ENCODE measurements around the gene BUD31.
A peak's percentile ranks its signal among the peaks of the same experiment; 100 is the strongest.

Gene BUD31

DNA sequence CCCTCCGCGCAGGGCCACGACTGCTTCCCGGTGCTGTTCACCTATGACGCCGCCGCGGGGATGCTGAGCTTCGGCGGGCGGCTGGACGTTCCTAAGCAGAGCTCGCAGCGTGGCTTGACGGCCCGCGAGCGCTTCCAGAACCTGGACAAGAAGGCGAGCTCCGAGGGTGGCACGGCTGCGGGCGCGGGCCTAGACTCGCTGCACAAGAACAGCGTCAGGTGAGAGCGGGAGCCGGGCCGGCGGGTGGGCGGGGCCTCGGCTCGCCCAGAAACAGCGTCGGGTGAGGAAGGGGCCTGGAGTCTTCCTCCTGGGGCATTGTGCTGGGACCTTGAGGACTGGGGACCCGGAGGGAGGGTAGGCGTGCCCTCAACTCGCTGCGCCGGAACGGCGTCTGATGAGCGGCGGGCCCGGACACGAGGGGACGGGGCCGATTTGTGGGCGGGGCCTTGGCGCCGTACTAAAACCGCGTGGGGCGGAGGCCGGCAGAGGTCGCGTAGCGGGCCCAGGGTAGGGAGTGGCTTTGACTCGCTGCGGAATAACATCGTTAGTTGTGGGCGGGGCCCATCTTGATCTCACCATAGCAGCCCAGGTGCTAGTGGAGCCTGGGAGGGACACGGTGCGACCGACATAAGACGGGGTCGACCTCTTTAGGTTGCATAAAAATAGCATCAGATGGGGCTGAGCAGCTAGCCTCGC, 16.0 kb upstream of the BUD31 start:
- H3K27ac ChIP-seq (ENCODE audit: low read depth, low read length): peak overlapping the region; percentile 90
- H3K4me1 ChIP-seq (ENCODE audit: control insufficient read depth, insufficient read depth, low read length): peaks cover 4% of the 10 kb centered on the region; the same call in 1 of the 2 replicates
- H3K36me3 ChIP-seq (ENCODE audit: control insufficient read depth, insufficient read depth, low read length): peaks cover 63% of the 10 kb centered on the region
- peak overlapping the region; percentile 67 for H3K9ac ChIP-seq (ENCODE audit: low read depth, low read length)
- H3K9me3 ChIP-seq (ENCODE audit: control insufficient read depth, insufficient read depth, low read length): no peaks in the 10 kb centered on the region
- no peaks in the 10 kb centered on the region for H3K27me3 ChIP-seq (ENCODE audit: control insufficient read depth, insufficient read depth, low read length)
- H3K4me3 ChIP-seq (ENCODE audit: low read depth, low read length): peak overlapping the region; percentile 73

DNA sequence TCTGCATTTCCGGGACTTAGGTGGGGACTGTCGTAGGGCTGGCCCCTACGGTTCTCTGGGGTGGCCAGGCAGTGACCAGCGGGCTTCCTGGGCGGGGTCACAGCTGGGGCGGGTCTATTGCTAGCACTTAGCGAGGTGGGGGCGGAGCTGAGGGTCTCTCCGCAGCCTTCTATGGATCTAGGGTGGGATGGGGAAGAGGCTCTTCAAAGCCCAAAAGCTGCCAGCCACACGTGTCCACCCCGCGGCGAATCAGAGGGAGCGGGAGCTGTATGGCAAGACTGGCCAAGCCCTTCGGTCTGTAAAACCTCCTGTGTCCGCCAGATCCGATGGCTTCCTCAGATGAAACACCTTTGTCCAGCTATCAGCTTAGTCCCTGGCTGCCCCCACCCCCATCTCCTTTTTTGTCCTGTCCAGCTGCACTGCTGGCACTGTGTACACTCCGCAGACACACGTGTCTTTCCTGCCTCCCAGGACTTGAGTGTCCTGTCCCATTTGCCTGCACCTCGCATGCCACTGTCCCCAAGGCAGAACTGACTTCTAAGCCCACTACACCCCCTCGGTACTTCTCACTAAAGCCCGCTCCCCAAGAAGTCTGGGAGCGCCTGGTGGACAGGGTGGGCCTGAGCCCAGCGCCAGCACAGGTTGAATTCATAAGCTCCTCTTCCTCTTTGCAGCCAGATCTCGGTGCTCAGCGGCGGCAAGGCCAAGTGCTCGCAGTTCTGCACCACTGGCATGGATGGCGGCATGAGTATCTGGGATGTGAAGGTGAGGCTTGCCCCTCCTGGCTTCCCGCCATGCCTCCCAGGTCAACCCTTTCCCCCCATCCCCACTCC, 15.2 kb upstream of the BUD31 start:
- Histone ChIP-seq H3K4me1 (ENCODE audit: control insufficient read depth, insufficient read depth, low read length) (peaks cover 4% of the 10 kb centered on the region; the same call in 1 of the 2 replicates), H3K4me3 (ENCODE audit: low read depth, low read length) (peak overlapping the region; percentile 73), H3K27me3 (ENCODE audit: control insufficient read depth, insufficient read depth, low read length) (no peaks in the 10 kb centered on the region), H3K27ac (ENCODE audit: low read depth, low read length) (peak overlapping the region; percentile 90), H3K9me3 (ENCODE audit: control insufficient read depth, insufficient read depth, low read length) (no peaks in the 10 kb centered on the region), H3K9ac (ENCODE audit: low read depth, low read length) (peak overlapping the region; percentile 67), H3K36me3 (ENCODE audit: control insufficient read depth, insufficient read depth, low read length) (peaks cover 63% of the 10 kb centered on the region)

DNA sequence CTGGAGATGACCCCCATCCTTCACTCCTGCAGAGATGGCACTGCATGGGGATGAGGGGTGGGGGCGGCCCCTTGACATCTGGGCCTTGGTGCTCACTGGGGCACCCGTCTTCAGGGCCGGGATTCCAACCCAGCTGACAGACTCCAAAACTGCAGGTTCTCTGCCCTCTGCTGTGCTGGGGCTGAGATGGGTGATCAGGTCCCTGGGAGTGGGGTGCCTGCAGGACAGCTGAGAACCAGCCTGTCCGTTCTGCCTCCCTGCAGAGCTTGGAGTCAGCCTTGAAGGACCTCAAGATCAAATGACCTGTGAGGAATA, 14.6 kb upstream of the BUD31 start:
- peaks cover 4% of the 10 kb centered on the region; the same call in 1 of the 2 replicates for H3K4me1 ChIP-seq (ENCODE audit: control insufficient read depth, insufficient read depth, low read length)
- no peak overlapping the region for H3K9ac ChIP-seq (ENCODE audit: low read depth, low read length)
- no peaks in the 10 kb centered on the region for H3K9me3 ChIP-seq (ENCODE audit: control insufficient read depth, insufficient read depth, low read length)
- peaks cover 69% of the 10 kb centered on the region for H3K36me3 ChIP-seq (ENCODE audit: control insufficient read depth, insufficient read depth, low read length)
- H3K27ac ChIP-seq (ENCODE audit: low read depth, low read length): no peak overlapping the region
- no peak overlapping the region for H3K4me3 ChIP-seq (ENCODE audit: low read depth, low read length)
- no peaks in the 10 kb centered on the region for H3K27me3 ChIP-seq (ENCODE audit: control insufficient read depth, insufficient read depth, low read length)

DNA sequence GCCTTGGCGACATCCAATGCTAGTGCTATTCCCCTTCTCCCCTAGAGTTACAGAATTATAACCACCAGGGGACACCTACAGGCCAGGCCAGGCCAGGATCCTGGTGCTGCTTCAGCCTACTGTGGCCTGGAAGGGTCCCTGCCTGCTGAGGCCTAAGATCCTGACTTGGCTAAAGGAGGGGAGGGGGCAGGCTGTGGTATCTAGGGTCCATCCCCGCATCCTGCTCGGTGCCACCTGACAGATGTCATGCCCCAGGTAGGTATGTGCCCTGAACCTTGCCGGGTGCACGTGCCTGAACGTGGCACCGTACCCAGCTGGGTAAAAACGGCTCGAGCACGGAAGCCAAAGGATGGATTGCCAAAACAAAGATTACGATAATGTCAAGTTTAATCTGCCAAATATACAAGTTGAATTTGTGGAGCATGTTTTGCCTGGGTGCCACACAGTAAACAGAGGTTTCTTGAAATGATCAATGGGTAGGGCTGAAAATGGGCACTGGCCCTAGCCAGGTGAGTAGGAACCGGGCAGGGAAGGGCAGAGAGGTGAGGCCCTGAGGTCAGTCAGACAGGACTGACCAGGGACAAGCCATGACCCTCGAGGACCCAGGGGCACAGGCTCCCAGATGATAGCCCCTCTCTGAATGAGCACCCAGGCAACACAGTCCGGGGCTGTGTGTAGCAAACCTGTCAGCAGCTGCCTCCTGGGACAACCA, 13.0 kb upstream of the BUD31 start:
- peak overlapping the region; percentile 11 for H3K27ac ChIP-seq (ENCODE audit: low read depth, low read length)
- H3K27me3 ChIP-seq (ENCODE audit: control insufficient read depth, insufficient read depth, low read length): no peaks in the 10 kb centered on the region
- no peaks in the 10 kb centered on the region for H3K9me3 ChIP-seq (ENCODE audit: control insufficient read depth, insufficient read depth, low read length)
- H3K36me3 ChIP-seq (ENCODE audit: control insufficient read depth, insufficient read depth, low read length): peaks cover 74% of the 10 kb centered on the region
- no peak overlapping the region for H3K4me3 ChIP-seq (ENCODE audit: low read depth, low read length)
- no peak overlapping the region for H3K9ac ChIP-seq (ENCODE audit: low read depth, low read length)
- peaks cover 4% of the 10 kb centered on the region; the same call in 1 of the 2 replicates for H3K4me1 ChIP-seq (ENCODE audit: control insufficient read depth, insufficient read depth, low read length)

DNA sequence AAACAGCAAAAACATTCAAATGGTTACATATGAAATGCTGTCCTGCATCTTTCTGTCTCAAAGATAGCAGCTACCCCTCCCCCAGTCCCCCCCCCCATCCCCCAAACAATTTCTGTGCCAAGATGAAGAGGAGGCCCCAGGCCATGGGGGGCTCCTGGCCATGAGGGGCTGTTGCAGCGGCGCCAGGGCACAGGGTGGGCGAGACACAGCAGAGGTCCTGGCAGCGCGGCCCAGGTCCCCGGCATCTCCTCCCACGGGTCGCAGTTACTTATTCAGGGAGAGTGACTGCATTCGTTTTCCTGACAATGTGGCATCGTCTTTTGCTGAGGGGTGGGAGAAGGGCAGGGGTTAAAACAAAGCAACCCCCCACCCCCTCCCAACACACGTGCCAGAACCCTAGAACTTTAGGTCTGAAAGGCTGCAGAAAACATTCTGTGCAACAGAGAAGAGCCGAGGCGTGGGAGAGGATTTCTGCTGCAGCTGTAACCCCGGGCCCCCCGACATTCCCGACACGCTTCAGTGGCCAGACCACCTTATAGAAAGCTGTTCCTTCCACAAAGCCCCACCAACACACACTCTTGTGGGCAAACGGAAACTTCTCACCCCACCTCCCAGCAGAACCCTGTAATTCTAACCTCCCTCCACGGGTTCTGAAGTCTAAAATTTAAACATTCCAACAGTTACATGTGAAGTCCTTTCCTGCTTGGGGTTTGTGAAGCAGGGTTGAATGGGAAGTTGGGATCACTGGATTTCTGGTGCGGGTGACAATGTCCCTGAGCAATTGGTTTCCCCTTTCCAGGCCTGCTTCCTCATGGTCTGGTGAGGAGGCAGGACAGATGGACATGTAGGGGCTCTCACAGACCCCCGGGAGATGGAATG, 12.1 kb upstream of the BUD31 start:
- H3K9me3 ChIP-seq (ENCODE audit: control insufficient read depth, insufficient read depth, low read length): no peaks in the 10 kb centered on the region
- H3K9ac ChIP-seq (ENCODE audit: low read depth, low read length): no peak overlapping the region
- no peak overlapping the region for H3K4me3 ChIP-seq (ENCODE audit: low read depth, low read length)
- peaks cover 4% of the 10 kb centered on the region; the same call in 1 of the 2 replicates for H3K4me1 ChIP-seq (ENCODE audit: control insufficient read depth, insufficient read depth, low read length)
- no peaks in the 10 kb centered on the region for H3K27me3 ChIP-seq (ENCODE audit: control insufficient read depth, insufficient read depth, low read length)
- no peak overlapping the region for H3K27ac ChIP-seq (ENCODE audit: low read depth, low read length)
- H3K36me3 ChIP-seq (ENCODE audit: control insufficient read depth, insufficient read depth, low read length): peaks cover 76% of the 10 kb centered on the region

DNA sequence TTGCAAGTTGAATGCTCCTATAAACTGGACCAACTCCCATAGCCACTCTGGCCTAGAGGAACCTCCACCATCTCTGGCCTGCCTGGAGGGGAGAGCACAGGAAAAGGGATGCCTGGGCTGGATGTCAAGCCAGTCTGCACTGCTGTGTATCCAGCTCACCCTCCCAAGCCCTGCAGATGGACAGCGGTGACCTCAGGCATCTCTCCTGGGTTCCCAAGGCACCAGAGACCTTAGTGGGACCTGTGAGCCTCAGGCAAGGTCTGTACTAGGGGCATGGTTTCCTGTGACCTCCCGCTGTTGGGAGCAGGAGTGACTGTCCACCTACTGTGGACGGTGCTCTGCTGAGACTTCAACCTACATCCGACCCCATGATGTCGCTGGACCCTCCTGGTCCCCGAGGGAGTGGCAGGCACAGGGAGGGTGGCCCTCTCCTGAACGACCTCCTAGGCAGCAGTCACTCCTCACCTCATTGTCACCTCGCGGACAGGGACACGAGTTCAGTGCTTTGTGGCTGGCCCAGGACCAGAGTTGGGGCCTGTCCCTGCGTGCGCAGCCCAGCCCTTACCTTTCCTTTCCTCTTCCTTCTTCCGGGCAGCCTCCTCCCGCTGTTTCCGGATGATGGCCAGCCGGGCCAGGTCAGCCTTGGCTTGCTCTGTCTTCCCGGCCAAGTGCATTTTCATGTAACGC, 11.3 kb upstream of the BUD31 start:
- H3K27me3 ChIP-seq (ENCODE audit: control insufficient read depth, insufficient read depth, low read length): no peaks in the 10 kb centered on the region
- H3K27ac ChIP-seq (ENCODE audit: low read depth, low read length): no peak overlapping the region
- peaks cover 4% of the 10 kb centered on the region; the same call in 1 of the 2 replicates for H3K4me1 ChIP-seq (ENCODE audit: control insufficient read depth, insufficient read depth, low read length)
- no peak overlapping the region for H3K4me3 ChIP-seq (ENCODE audit: low read depth, low read length)
- no peak overlapping the region for H3K9ac ChIP-seq (ENCODE audit: low read depth, low read length)
- H3K9me3 ChIP-seq (ENCODE audit: control insufficient read depth, insufficient read depth, low read length): no peaks in the 10 kb centered on the region
- peaks cover 83% of the 10 kb centered on the region for H3K36me3 ChIP-seq (ENCODE audit: control insufficient read depth, insufficient read depth, low read length)

DNA sequence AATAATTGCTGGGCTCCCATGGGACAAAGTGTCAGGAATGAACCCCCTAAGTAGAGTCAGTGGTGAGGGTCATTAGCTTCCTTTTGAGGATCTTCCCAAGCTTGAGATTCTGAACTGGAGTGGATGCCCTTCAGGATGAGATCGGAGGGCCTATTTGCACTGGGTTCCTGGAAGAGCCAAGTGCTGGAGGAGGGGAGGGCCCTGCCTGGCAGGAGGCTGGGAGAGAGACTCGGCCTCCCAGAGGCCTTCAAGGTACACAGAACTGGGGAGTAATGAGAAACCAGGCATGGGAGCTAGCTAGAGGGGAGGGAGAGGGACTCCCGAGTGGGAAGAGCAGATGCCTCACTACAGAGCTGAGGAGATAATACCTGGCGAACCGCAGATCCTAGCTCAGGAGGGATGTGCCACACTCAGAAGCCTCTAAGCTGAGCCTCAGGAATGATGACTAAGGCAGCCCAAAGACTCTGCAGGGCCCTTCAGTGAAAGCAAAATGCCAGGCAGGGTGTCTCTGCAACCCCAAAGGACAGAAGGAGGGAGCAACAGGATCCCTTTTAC, 9.8 kb upstream of the BUD31 start:
- no peak overlapping the region for H3K4me3 ChIP-seq (ENCODE audit: low read depth, low read length)
- H3K4me1 ChIP-seq (ENCODE audit: control insufficient read depth, insufficient read depth, low read length): no peaks in the 10 kb centered on the region
- H3K9me3 ChIP-seq (ENCODE audit: control insufficient read depth, insufficient read depth, low read length): no peaks in the 10 kb centered on the region
- no peaks in the 10 kb centered on the region for H3K27me3 ChIP-seq (ENCODE audit: control insufficient read depth, insufficient read depth, low read length)
- peaks cover 96% of the 10 kb centered on the region for H3K36me3 ChIP-seq (ENCODE audit: control insufficient read depth, insufficient read depth, low read length)
- H3K27ac ChIP-seq (ENCODE audit: low read depth, low read length): no peak overlapping the region
- H3K9ac ChIP-seq (ENCODE audit: low read depth, low read length): no peak overlapping the region

DNA sequence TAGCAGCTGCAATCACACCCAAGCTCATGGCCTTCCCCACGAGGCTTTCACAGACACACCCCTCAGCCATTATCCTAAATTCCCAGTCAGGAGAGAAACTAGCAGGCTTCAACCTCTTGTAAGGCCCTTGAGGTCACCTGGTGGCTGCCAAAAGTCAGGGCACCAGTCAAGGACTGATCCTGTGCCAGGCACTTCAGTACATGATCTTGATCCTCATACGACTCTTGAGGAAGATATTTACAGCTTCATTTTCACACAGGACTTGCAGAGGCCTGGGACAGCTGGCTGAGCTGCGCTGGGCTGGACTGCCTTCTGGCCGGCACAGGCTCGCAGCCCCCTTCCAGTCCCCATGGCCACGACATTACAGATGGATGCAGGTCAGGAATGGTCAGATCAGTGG, 9.2 kb upstream of the BUD31 start:
- Histone ChIP-seq H3K27me3 (ENCODE audit: control insufficient read depth, insufficient read depth, low read length) (no peaks in the 10 kb centered on the region), H3K4me3 (ENCODE audit: low read depth, low read length) (no peak overlapping the region), H3K4me1 (ENCODE audit: control insufficient read depth, insufficient read depth, low read length) (no peaks in the 10 kb centered on the region), H3K27ac (ENCODE audit: low read depth, low read length) (no peak overlapping the region), H3K9ac (ENCODE audit: low read depth, low read length) (no peak overlapping the region), H3K9me3 (ENCODE audit: control insufficient read depth, insufficient read depth, low read length) (no peaks in the 10 kb centered on the region), H3K36me3 (ENCODE audit: control insufficient read depth, insufficient read depth, low read length) (peaks cover 96% of the 10 kb centered on the region)

DNA sequence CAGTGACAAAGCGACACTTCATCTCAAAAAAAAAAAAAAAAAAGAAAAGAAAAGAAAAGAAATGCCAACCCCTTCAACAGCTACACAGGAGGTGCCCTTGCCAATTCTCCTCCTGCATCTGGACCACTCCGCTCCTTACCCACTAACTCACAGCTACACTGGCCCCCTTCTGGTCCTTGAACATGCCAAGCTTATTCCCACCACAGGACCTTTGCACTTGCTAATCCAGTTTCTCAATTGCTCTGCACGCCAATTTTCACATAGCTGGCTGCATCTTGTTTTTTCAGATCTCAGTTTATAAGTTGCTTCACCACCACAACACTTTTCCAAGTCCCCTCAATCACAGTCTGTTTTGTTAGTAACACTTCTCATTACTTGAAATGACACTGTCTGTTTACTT, 5.9 kb upstream of the BUD31 start:
- Histone ChIP-seq H3K36me3 (ENCODE audit: control insufficient read depth, insufficient read depth, low read length) (peaks cover 72% of the 10 kb centered on the region), H3K4me1 (ENCODE audit: control insufficient read depth, insufficient read depth, low read length) (peaks cover 5% of the 10 kb centered on the region; the same call in 1 of the 2 replicates), H3K4me3 (ENCODE audit: low read depth, low read length) (no peak overlapping the region), H3K27me3 (ENCODE audit: control insufficient read depth, insufficient read depth, low read length) (no peaks in the 10 kb centered on the region), H3K9me3 (ENCODE audit: control insufficient read depth, insufficient read depth, low read length) (no peaks in the 10 kb centered on the region), H3K27ac (ENCODE audit: low read depth, low read length) (no peak overlapping the region), H3K9ac (ENCODE audit: low read depth, low read length) (no peak overlapping the region)

DNA sequence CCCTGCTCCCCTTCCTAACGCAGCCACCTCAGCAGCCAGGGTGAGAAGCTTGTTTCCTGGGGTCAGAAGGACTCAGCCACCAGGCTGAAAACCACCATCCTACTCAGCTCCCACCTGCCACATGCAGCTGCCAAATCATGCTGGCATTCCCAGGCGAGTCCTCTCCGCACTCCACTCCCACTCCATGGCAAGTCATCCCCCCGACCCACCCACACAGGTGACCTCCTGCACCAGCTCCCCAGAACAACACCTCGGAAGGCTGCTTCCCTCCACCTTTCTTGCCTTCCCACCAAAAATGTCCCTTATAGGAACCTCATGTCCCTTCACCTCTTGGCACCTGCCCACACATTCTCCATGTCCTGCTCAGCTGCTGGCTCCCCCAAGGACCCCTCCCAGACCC, 5.0 kb upstream of the BUD31 start:
- H3K9me3 ChIP-seq (ENCODE audit: control insufficient read depth, insufficient read depth, low read length): no peaks in the 10 kb centered on the region
- H3K9ac ChIP-seq (ENCODE audit: low read depth, low read length): no peak overlapping the region
- H3K27me3 ChIP-seq (ENCODE audit: control insufficient read depth, insufficient read depth, low read length): no peaks in the 10 kb centered on the region
- H3K4me1 ChIP-seq (ENCODE audit: control insufficient read depth, insufficient read depth, low read length): peaks cover 5% of the 10 kb centered on the region; the same call in 1 of the 2 replicates
- no peak overlapping the region for H3K27ac ChIP-seq (ENCODE audit: low read depth, low read length)
- peaks cover 63% of the 10 kb centered on the region for H3K36me3 ChIP-seq (ENCODE audit: control insufficient read depth, insufficient read depth, low read length)
- H3K4me3 ChIP-seq (ENCODE audit: low read depth, low read length): no peak overlapping the region
